Ecto neural progenitor cell (in vitro differentiated cells): Measurements from ENCODE around the gene SDCCAG8.

Experiments used
- DNase-seq: peaks from one replicate; pipeline ENCODE4 v3.0.0-alpha.2; 2018; ENCODE audit warnings: low spot score

SDCCAG8 gene

DNA sequence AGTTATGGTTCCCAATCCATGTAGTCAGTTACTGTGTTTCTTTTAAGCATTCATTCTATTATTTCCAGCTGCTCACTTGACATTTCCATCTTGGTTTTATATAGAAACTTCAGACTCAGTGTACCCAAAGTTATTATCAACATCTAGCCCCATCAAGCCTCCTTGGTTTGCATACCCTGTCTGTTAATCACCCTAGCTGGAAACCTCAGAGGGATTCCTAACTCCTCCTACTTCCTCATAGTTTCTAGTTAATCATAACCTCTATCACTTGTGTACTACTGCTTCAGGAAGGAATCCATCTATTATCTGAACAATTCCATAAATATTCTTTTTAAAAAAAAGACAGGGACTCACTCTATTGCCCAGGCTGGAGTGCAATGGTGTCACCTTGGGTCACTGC lies 293.3 kb downstream of the SDCCAG8 start:
- DNase-seq, result no peak
